DMS153 (cell line): ENCODE data around the gene ZNF804B.

Experiments
- DNase-seq: peaks from one replicate; lab custom pipeline; 2025; lab: John Stamatoyannopoulos, UW

ZNF804B gene

DNA sequence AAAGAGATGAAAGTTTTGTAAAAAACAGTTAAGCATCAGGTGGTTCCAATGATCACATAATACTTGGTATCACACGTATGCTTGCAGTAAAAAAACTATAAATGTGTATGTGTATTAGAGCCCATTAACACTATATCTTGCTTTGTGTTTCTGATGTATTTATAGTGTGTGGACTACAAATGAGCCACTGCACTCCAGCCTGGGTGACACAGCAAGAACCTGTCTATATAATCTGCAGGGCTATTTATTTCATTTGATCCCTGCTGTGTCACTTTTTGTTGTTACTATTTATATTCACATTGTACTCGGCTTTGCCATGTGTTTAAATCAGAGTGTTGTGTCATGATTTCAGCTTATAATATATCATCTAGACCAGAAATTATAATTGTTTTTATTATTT is 523.8 kb downstream of the ZNF804B start:
- no peak for DNase-seq

DNA sequence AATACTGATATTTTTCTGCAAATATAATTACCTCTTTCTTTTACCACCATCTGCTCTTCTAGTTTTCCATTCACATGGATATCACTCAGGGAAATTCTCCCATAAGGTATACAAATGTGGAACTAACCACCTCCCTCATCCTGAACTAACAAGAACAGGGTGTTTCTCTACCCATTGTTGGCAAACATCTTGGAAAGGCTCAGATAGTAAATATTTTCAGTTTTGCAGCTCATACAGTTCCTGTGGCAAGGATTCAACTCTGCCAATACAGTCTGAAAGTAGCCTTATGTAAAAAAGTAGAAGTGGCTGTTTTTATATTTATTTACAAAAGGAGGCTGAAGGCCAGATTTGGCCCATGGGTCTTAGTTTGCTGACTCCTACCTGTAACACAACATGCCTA is 549.0 kb downstream of the ZNF804B start:
- no peak for DNase-seq

DNA sequence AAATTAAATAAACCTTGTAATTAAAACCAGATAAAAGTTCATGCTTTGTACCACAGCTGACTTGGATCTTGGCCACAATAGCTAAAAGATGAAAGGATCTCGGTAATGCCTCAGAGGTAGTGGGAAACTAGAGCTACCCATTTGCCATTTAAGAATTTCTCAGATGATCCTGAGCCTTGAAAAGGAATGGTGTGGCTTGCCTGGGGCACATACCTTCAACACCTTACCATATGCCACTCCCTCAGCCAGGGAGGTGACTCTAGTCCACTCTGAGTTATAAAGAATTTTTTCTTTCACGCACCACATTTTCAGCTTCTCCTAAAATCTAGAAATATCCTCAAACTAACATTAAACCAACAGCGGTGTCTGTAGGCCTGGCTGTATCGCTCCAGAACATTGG is 552.4 kb downstream of the ZNF804B start:
- no peak for DNase-seq

DNA sequence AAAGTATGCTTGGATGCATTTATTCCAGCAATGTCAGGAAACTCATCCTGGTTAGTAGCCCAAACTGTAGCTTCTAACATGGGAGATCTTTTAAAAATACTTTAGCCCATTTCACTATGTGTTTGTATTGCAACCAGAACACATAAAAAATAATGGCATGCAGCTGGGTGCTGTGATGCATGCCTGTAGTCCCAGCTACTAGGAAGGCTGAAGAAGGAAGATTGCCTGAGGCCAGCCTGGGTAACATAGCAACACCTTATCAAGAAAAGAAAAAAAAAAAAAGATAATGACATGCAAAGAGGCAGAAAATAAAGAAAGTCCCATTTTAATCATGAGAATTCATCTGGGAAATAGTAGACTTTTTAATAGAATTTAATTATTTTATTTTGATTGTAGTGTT is 553.1 kb downstream of the ZNF804B start:
- no peak for DNase-seq

DNA sequence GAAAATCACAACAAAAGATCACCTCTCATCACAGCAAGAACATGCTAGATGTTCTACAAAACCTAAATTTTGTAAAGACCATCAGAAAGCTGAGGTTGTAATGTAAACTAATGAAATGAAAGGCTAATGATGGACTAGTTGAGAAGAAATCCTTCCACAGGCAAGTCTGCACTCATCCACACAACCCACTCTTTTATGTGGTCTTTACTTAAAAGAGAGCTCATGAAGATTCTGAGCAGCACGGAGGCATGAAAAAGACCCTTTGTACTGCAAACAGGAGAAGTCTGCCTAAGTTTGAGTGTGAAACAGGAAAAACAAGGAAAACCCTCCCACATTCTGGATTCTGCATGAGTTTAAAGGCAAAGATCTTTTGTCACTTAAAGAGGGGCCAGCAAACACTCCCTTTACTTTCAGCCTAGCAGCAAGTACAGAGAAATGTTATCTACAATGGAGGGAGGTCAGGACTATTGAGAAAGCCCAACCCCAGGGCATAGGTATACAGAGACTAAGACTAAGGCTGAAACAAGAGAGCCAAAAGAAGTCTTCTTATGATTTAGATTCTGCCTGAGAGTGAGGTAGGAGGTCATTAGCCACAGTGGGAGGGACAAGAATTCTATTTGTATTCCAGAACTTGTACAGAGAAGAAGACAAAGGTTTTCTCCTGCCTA is 557.2 kb downstream of the ZNF804B start:
- no peak for DNase-seq

DNA sequence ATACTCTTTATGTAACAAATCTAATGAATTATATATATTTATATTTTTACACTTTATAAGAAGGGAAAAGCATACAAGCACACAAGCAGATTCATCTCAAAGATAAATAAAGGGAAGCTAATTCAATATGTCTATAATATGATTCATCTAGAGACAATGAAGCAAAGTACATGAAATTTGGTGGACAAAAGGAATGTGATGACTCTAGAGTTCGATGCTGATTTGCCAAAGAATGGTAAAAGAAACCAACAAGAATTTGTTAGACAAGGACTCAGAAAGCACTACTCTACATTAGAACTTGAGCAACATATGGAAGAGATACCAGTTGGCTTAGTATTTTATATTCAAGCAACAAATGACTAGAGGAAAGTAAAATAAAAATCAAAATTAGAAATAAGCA is 572.5 kb downstream of the ZNF804B start:
- DNase-seq, result no peak

DNA sequence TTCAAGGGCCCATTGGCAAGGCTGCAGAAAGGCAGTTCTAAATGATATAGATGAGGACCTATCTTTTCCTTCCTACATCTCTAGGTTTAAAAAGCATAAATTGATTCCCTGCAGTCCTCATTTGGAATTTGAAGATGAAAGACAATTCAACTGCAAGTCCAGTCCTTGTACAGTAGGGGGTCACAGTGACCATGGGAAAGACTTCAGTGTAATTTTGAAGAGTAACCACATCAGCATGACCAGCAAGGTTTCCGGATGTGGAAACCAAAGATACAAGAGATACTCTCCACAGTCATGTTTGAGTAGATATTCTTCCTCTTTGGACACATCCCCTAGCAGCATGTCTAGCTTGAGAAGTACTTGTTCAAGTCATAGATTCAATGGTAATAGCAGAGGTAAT is 575.3 kb downstream of the ZNF804B start:
- DNase-seq, result no peak

DNA sequence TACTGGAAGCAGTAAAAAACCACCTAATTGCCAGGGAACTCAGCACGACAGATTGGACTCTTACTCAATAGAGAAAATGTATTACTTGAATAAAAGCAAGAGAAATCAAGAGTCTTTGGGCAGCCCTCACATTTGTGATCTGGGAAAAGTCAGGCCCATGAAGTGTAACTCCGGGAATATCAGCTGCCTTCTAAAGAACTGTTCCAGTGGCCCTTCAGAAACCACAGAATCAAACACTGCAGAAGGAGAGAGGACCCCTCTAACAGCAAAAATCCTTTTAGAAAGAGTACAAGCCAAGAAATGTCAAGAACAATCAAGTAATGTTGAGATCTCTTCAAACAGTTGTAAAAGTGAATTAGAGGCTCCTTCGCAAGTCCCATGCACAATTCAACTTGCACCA is 576.0 kb downstream of the ZNF804B start:
- no peak for DNase-seq

DNA sequence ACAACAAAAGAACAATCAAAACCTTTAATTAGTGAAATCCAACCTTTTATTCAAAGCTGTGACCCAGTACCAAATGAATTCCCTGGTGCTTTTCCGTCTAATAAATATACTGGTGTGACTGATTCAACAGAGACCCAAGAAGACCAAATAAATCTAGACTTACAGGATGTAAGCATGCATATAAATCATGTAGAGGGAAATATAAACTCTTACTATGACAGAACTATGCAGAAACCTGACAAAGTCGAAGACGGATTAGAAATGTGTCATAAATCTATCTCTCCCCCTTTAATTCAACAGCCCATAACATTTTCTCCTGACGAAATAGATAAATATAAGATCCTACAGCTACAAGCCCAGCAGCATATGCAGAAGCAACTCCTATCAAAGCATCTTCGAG is 576.6 kb downstream of the ZNF804B start:
- DNase-seq, result no peak

DNA sequence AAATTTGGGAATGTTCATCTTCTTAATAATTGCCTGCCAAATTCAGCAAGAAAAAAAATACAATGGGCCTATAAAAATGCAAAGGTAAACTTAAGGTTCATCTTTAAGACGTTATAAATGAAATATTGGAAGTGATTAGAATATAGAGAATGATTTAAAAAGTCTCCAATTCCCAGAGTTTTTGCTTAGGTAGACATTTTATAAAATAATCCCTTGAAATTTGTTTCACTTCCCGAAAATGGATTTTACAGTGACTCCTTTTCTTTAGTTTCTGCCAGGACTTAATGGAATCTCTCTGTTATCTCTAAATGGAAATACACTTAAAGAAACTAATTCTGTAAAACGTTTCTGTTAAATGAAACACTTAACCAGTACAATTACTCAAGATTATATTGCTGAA is 580.2 kb downstream of the ZNF804B start:
- no peak for DNase-seq

DNA sequence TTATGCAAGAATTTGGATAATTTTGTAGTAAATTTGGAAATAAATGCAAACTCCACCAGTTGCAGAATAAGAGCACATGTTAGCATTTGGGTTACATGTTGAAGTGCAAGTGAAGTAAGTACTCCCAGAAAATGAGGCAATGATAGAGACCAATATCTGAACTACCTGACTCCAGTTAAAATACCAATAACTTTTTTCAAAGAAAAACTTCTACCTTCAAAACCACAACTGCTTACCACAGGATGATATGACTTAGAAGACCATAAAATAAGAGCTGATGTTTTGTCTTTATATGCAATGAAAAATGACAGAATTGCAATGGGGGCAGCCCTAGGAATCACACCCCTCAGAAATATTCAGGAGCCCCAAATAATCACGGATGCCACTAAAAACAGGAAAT is 597.6 kb downstream of the ZNF804B start:
- no peak for DNase-seq

DNA sequence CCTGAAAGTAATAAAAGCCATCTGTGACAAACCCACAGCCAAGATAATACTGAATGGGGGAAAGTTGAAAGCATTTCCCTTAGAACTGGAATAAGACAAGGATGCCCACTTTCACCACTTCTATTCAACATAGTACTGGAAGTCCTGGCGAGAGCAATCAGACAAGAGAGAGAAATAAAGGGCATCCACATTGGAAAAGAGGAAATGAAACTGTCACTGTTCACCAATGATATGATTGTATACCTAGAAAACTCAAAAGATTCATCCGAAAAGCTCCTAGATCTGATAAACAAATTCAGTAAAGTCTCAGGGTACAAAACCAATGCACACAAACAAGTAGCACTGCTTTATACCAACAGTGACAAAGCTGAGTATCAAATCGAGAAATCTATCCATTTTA is 617.7 kb downstream of the ZNF804B start:
- no peak for DNase-seq

DNA sequence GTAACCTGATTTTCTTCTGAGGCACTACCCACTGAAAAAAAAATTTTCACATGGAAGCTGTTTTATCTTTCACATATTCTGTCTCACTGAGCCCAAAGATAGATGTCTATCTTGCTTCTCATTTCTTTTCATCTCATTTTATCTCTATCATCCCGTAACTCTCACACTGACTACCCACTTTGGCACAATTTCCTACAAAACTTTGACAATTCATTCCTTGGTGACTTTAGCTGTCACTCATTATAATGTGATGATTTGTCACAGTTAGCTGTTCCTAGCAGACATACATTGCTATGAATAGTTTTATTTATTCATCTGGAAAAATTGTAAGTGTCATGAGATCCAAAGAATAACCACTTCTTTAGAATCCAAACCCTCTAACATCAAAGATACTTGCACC is 625.9 kb downstream of the ZNF804B start:
- DNase-seq, result no peak
